Adrenal gland (tissue), 12 donors: ENCODE measurements around the gene CNTN1. TPM values are rescaled to one million over a fixed set of nuclear protein-coding genes. Genes with fewer than 3 reads are reported as not detected.
A peak's percentile ranks its signal among the peaks of the same experiment; 100 is the strongest.

Source experiments
- DNase-seq, 7 donors: peaks; one replicate each; pipeline ENCODE4 v3.0.0-alpha.2; 2019 to 2020
- H3K27ac ChIP-seq, 5 donors: fragments of 200-600 bp; sonication (generic) in 4 of 5; 1 replicate in 3 of 5; 2 replicates in 2 of 5; pipeline versions ENCODE4 v1.5.1 to v1.8.0; 2016 to 2020; ENCODE audit warnings: mild to moderate bottlenecking in 1 of 5
- H3K27me3 ChIP-seq: fragments of 200-600 bp; 2 replicates; pipeline ENCODE4 v1.8.0; 2021
- H3K36me3 ChIP-seq, 2 donors: fragments of 200-600 bp; replicated peaks in 1 of 2; 1 replicate in 1 of 2; 2 replicates in 1 of 2; pipeline versions ENCODE4 v1.5.1 to v1.8.0; 2018 to 2022
- H3K4me1 ChIP-seq, 2 donors: fragments of 200-600 bp; replicated peaks in 1 of 2; 1 replicate in 1 of 2; 2 replicates in 1 of 2; pipeline versions ENCODE4 v1.5.1 to v1.8.0; 2018 to 2021
- H3K4me3 ChIP-seq, 4 donors: fragments of 200-600 bp; sonication (generic) in 3 of 4; one replicate each; pipeline ENCODE4 v1.5.1; 2016 to 2018
- H3K9me3 ChIP-seq, 3 donors: fragments of 200-600 bp; sonication (generic) in 1 of 3; replicated peaks in 1 of 3; 1 replicate in 2 of 3; 2 replicates in 1 of 3; pipeline versions ENCODE4 v1.5.1 to v1.8.0; 2016 to 2021
- CTCF ChIP-seq, 6 experiments: fragments of 450-650 bp in 4 of 6; fragments of 200-600 bp in 2 of 6; sonication (generic) in 1 of 6; IDR thresholded peaks; 1 replicate in 5 of 6; 2 replicates in 1 of 6; pipeline versions ENCODE4 v1.5.1 to v1.8.0; 2016 to 2021; ENCODE audit warnings: antibody characterized with exemption in 6 of 6, mild to moderate bottlenecking in 2 of 6, moderate library complexity in 1 of 6
- POLR2A ChIP-seq, 2 donors: fragments of 450-650 bp; IDR thresholded peaks; one replicate each; pipeline ENCODE4 v1.6.1; 2017; ENCODE audit warnings: antibody characterized with exemption in 2 of 2, mild to moderate bottlenecking in 2 of 2, moderate library complexity in 1 of 2
- WGBS, 4 donors: extraction: QIAGEN DNeasy Blood & Tissue Kit in 2 of 4; methylation state at CpG; one replicate each; pipeline versions ENCODE4 v1.1.5 to v1.1.7; 2013 to 2017; 5-methylcytosine and 5-hydroxymethylcytosine counted together
- intact Hi-C, 2 donors: fragments of 100-400 bp; cut with DNase I; formaldehyde crosslinking; loops; one replicate each; pipeline versions ENCODE4 v1.14.1 to v1.15.0; 2022 to 2023
- polyA plus RNA-seq, 3 donors: library from polyadenylated mRNA; stranded (reverse); fragments of 200-250 nt in 2 of 3; fragments of 350-450 nt in 1 of 3; fragmentation: Illumina TruSeq in 1 of 3; extraction: RNeasy Lipid Tissue Mini Kit (QIAGEN cat#74804) in 1 of 3; gene quantifications; one replicate each; pipeline ENCODE4 v1.2.3, GENCODE V29; 2013 to 2014
- total RNA-seq, 9 donors: library from RNA; depleted of rRNA in 4 of 9; stranded (reverse); fragments of >200 nt in 4 of 9; fragments of 120-200 nt in 1 of 9; fragmentation: NEBNext Ultra II Directional in 1 of 9; extraction: Animal tissue kit (Norgen Biotek cat#: 25700) in 1 of 9; gene quantifications; one replicate each; pipeline versions ENCODE4 v1.1.0 to v1.2.4, GENCODE V29; 2013 to 2023
- donor health status: healthy with polysubstance abuse.
- donor health status: Bipolar disorder and iron deficiency.
- donor health status: DM: yes; HTN: yes; CAD: no.
- donor health status: DM: no; HTN: no; CAD: no.
- donor health status: DM: no; HTN: no; CAD: no.
- donor health status: DM: yes; HTN: yes; CAD: no.

CNTN1 gene
- total and polyA plus RNA-seq, 12 donors = 3.8 to 76.8 (median 20.7) TPM

DNA sequence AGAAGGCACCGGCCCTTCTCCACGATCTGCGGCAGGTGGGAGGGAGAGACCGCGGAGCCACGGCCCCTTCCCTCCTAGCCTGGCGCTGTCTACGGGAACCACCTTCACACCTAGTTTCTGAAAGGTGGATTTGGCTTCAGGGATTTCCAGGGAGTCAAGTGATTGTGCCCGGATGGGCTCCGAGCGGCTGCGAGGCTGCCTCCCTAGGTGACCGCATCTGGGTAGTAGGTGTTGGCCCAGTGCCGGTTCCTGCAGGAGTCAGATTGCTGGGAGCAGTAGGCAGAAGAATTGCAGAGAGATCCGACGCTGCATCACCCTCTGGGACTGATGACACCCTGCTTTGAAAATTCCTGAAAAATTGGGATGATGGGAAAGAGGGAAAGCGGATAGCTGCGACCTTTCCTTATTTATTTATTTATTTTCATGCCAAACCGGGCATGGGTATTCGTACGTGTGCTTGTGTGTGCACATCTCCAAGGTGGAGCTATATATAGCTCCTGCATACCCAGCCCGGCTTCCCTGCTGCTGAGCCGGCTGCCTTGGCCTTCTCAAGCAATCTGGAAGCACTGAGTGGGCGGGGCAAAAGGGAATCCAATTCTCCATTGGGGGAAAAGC is 1.1 kb downstream of the CNTN1 start:
- WGBS, 4 donors = 3 to 8% (median 6%) methylated on average over 17 to 24 of the region's 24 CpGs
- DNase-seq = peak in 6 of 7 donors; percentile 11 to 78 (median 24)

GRCh38 chr12:40697566-40698259 is 5.5 kb downstream of the CNTN1 start:
- H3K27ac ChIP-seq = no peak overlapping the region
- peaks cover 4% of the 10 kb centered on the region for H3K27me3 ChIP-seq
- WGBS, 4 donors = 74 to 92% (median 80%) methylated on average over 5 to 6 of the region's 6 CpGs

More for the DNA sequence above, 1.1 kb downstream of the CNTN1 start:
- Histone ChIP-seq H3K4me3 (peak overlapping the region in 2 of 4 donors; percentile 19 to 41), H3K27ac (peak overlapping the region in 1 of 5 donors; percentile 46), H3K4me1 (peaks cover 0 to 10% of the 10 kb centered on the region in 2 donors), H3K36me3 (no peaks in the 10 kb centered on the region), H3K27me3 (peaks cover 10% of the 10 kb centered on the region), H3K9me3 (no peaks in the 10 kb centered on the region)
- intact Hi-C loops = no loop called here
- TF ChIP-seq POLR2A (IDR thresholded peaks at IDR 0.05) = no peak
- TF ChIP-seq CTCF (IDR thresholded peaks at IDR 0.05) = no peak

GRCh38 chr12:40701756-40702155 is 9.5 kb downstream of the CNTN1 start:
- intact Hi-C loops = no loop called here
- Histone ChIP-seq H3K36me3 (no peaks in the 10 kb centered on the region), H3K27me3 (no peaks in the 10 kb centered on the region), H3K4me3 (no peak overlapping the region), H3K27ac (no peak overlapping the region), H3K4me1 (no peaks in the 10 kb centered on the region), H3K9me3 (no peaks in the 10 kb centered on the region)
- TF ChIP-seq POLR2A (IDR thresholded peaks at IDR 0.05) = no peak
- TF ChIP-seq CTCF (IDR thresholded peaks at IDR 0.05) = no peak
- 80 to 85% (median 84%) methylated on average over 4 of the region's 4 CpGs for WGBS, 4 donors
- no peak for DNase-seq

More at GRCh38 chr12:40697566-40698259, 5.5 kb downstream of the CNTN1 start:
- no peaks in the 10 kb centered on the region for H3K36me3 ChIP-seq
- TF ChIP-seq CTCF (IDR thresholded peaks at IDR 0.05) (no peak), POLR2A (IDR thresholded peaks at IDR 0.05) (no peak)
- H3K4me3 ChIP-seq = no peak overlapping the region
- DNase-seq = no peak
- intact Hi-C loops = no loop called here
- H3K4me1 ChIP-seq = peaks cover 0 to 6% of the 10 kb centered on the region in 2 donors
- no peaks in the 10 kb centered on the region for H3K9me3 ChIP-seq

DNA sequence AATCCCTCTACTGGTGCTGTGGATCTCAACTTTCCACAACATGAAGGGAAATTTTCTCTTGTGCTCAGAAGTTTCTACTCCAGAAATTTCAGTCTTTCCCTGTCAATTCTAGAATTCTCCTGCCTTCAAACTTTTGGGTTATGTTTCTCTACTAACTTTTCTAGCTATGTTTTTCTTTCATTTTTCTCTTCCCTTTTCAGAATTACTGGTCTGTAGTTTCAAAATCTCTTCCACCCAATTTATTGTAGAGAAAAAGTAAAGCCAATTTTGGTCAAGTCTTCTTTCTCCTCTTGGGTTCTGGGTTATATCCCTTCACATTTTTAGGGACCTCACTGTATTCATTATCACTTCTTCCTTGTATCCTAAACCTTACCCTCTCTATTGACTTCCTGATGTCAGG is 18.9 kb downstream of the CNTN1 start:
- no peaks in the 10 kb centered on the region for H3K9me3 ChIP-seq
- no peaks in the 10 kb centered on the region for H3K36me3 ChIP-seq
- TF ChIP-seq POLR2A (IDR thresholded peaks at IDR 0.05) = no peak
- H3K27ac ChIP-seq = no peak overlapping the region
- H3K27me3 ChIP-seq = no peaks in the 10 kb centered on the region
- no peak for DNase-seq
- intact Hi-C loops = no loop called here
- no peaks in the 10 kb centered on the region for H3K4me1 ChIP-seq
- no peak overlapping the region for H3K4me3 ChIP-seq
